ENCODE measurements around the gene AMPD1.

AMPD1 gene

GRCh38 chr1:114648503-114648902 is 46.8 kb downstream of the AMPD1 start:
- in situ Hi-C loops (cut with HindIII; ENCODE audit: low sequenced_read_pairs): no loop called here

GRCh38 chr1:114641377-114641776 is 54.0 kb downstream of the AMPD1 start:
- in situ Hi-C loops (cut with HindIII; ENCODE audit: low sequenced_read_pairs): no loop called here

- in situ Hi-C loops (cut with HindIII; ENCODE audit: low sequenced_read_pairs): no loop called here
Observed at GRCh38 chr1:114638910-114639309, 56.4 kb downstream of the AMPD1 start.

GRCh38 chr1:114632427-114632826 is 62.9 kb downstream of the AMPD1 start:
- in situ Hi-C loops (cut with HindIII; ENCODE audit: low sequenced_read_pairs): no loop called here

GRCh38 chr1:114627107-114627506 is 68.2 kb downstream of the AMPD1 start:
- in situ Hi-C loops (cut with HindIII; ENCODE audit: low sequenced_read_pairs): no loop called here

- in situ Hi-C loops (cut with HindIII; ENCODE audit: low sequenced_read_pairs): no loop called here
Observed at GRCh38 chr1:114623364-114623763, 72.0 kb downstream of the AMPD1 start.

All from DLD1 (cell line).